ENCODE measurements around the gene EXOG. TPM values are rescaled to one million over a fixed set of nuclear protein-coding genes. Genes with fewer than 3 reads are reported as not detected.

The EXOG gene
- total RNA-seq, 2 donors from 2014 or later, result 20.9 to 21.3 TPM

GRCh38 chr3:38549486-38549885, 53.3 kb downstream of the EXOG start:
- H3K27ac Mint-ChIP-seq, result no peak overlapping the region
- no peak for ATAC-seq

DNA sequence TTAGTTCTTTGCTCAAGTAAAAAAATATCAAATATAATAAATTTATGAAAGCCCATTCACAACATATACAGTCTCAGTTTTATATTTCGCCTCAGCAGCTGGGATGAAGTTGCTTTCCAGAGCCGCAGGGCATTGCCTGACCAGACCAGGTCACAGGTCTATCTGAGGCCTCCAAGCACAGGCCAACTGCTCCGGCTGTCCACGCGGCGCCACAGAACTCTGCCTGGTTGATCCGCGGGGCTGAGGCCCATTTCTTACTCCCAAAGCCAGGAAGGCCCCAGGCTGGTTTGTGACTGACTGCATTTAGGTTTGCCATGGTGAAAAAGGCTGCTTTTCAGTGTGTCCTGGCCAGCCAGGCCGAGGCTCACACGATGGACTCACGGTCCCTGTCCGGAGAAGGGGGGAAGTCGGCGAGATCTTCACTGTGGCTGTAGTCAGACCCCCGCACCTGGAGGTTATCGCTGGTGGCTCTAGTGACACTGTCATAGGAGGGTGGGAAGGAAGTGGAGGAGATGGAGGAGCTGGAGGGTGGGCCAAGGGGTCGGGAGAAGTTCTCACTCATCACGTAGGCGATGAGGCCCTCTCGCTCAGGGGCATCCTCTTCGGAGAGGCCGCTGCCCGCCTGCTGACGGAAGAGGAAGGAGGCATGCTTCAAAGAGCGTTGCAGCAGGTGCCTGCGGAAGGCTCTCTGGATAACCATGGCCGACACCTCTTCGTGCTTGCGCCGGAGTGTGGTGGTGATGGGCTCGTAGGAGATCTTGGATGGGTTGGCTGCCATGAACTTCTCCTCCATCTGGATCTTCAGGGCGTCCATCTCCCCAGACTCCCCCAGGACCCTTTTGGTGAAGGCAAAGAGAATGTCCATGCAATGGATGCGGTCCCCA, 54.1 kb downstream of the EXOG start:
- no peak for ATAC-seq
- no peaks in the 10 kb centered on the region for H3K27me3 Mint-ChIP-seq
- no peak overlapping the region for H3K27ac Mint-ChIP-seq
- H3K9me3 ChIP-seq (ENCODE audit: control insufficient read depth, low read length, poor library complexity, severe bottlenecking), result no peaks in the 10 kb centered on the region
- H3K4me1 Mint-ChIP-seq, result no peaks in the 10 kb centered on the region
- H3K36me3 Mint-ChIP-seq (ENCODE audit: low read depth), result no peaks in the 10 kb centered on the region
- no peak for DNase-seq
- H3K4me3 Mint-ChIP-seq, result no peak overlapping the region

More at GRCh38 chr3:38549486-38549885, 53.3 kb downstream of the EXOG start:
- Mint-ChIP-seq H3K36me3 (ENCODE audit: low read depth) (no peaks in the 10 kb centered on the region), H3K27me3 (no peaks in the 10 kb centered on the region), H3K4me1 (no peaks in the 10 kb centered on the region), H3K4me3 (no peak overlapping the region)
- H3K9me3 ChIP-seq (ENCODE audit: control insufficient read depth, low read length, poor library complexity, severe bottlenecking), result no peaks in the 10 kb centered on the region
- no peak for DNase-seq

DNA sequence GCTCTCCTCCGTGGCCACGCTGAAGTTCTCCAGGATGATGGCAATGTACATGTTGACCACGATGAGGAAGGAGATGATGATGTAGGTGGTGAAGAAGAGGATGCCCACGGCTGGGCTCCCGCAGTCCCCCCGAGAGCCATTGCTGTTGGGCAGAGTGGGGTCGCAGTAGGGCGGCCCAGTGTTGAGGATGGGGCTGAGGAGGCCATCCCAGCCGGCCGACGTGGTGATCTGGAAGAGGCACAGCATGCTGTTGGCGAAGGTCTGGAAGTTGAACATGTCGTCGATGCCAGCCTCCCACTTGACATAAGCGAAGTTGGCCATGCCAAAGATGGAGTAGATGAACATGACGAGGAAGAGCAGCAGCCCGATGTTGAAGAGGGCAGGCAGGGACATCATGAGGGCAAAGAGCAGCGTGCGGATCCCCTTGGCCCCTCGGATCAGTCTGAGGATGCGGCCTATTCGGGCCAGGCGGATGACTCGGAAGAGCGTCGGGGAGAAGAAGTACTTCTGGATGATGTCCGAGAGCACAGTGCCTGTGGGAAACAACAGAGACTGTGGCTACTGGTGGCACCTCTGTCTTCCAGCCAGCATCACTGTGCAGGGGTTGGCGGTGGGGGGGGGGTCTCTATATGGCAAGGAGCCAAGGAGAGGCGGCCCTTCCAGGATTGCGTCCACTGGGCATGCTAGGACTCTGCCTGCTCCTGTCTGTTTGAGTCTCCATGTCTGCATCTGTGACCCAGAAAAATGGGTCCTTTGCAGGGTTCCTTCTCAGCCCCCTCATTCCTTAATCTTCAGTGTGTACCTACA, 55.1 kb downstream of the EXOG start:
- DNase-seq, result no peak
- no peaks in the 10 kb centered on the region for H3K4me1 Mint-ChIP-seq

DNA sequence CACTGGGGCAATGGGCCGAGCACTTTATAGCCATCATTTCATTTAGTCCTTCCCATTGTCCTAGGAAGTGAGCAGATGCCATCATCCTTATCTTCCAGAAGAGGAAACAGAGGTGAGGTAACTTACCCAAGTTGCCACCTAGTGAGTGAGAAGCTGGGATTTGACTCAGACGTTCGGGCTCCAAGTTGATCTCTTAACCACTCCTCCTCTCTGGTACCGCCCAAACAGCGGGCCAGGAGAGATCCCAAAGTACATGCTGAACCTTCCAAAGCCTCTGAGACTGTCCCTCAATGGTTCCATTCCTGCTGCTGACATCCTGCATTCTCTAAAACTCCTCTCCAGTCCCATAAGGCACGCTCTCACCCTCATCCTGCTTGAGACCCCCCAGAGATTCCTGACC, 56.2 kb downstream of the EXOG start:
- ATAC-seq (no peak), DNase-seq (no peak)
- Mint-ChIP-seq H3K4me3 (no peak overlapping the region), H3K36me3 (ENCODE audit: low read depth) (peaks cover 4% of the 10 kb centered on the region), H3K27me3 (peaks cover 13% of the 10 kb centered on the region), H3K4me1 (no peaks in the 10 kb centered on the region), H3K27ac (no peak overlapping the region)
- no peaks in the 10 kb centered on the region for H3K9me3 ChIP-seq (ENCODE audit: control insufficient read depth, low read length, poor library complexity, severe bottlenecking)

More for the DNA sequence above, 55.1 kb downstream of the EXOG start:
- Mint-ChIP-seq H3K36me3 (ENCODE audit: low read depth) (peaks cover 4% of the 10 kb centered on the region), H3K27me3 (peaks cover 7% of the 10 kb centered on the region), H3K4me3 (no peak overlapping the region), H3K27ac (no peak overlapping the region)
- ATAC-seq, result no peak
- no peaks in the 10 kb centered on the region for H3K9me3 ChIP-seq (ENCODE audit: control insufficient read depth, low read length, poor library complexity, severe bottlenecking)

DNA sequence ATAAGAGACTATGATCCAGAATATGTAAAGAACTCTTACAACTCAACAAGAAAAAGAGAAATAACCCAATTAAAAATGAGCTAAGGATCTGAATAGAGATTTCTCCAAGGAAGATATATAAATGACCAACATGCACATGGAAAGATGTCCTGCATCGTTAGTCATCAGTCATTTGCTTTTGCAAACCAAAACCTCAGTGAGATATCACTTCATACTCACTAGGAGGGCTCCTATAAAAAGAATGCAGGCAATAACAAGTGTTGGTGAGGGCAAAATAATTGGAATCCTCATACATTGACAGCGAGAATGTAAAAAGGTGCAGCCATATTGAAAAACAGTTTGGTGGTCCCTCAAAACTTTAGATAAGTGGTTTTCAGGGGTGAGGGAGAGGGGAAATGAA, 56.9 kb downstream of the EXOG start:
- Mint-ChIP-seq H3K4me3 (no peak overlapping the region), H3K27me3 (peaks cover 13% of the 10 kb centered on the region), H3K36me3 (ENCODE audit: low read depth) (peaks cover 4% of the 10 kb centered on the region), H3K4me1 (no peaks in the 10 kb centered on the region), H3K27ac (no peak overlapping the region)
- DNase-seq (no peak), ATAC-seq (no peak)
- H3K9me3 ChIP-seq (ENCODE audit: control insufficient read depth, low read length, poor library complexity, severe bottlenecking), result no peaks in the 10 kb centered on the region

- H3K27me3 Mint-ChIP-seq, result peaks cover 13% of the 10 kb centered on the region
- H3K9me3 ChIP-seq (ENCODE audit: control insufficient read depth, low read length, poor library complexity, severe bottlenecking), result no peaks in the 10 kb centered on the region
- H3K27ac Mint-ChIP-seq, result no peak overlapping the region
- H3K4me1 Mint-ChIP-seq, result no peaks in the 10 kb centered on the region
- DNase-seq (no peak), ATAC-seq (no peak)
- H3K4me3 Mint-ChIP-seq, result no peak overlapping the region
- H3K36me3 Mint-ChIP-seq (ENCODE audit: low read depth), result peaks cover 4% of the 10 kb centered on the region
These were observed 58.1 kb downstream of the EXOG start for GRCh38 chr3:38554127-38554827.

GRCh38 chr3:38555149-38555840, 59.2 kb downstream of the EXOG start:
- no peak for DNase-seq
- H3K36me3 Mint-ChIP-seq (ENCODE audit: low read depth), result peaks cover 4% of the 10 kb centered on the region
- H3K4me3 Mint-ChIP-seq, result no peak overlapping the region
- H3K9me3 ChIP-seq (ENCODE audit: control insufficient read depth, low read length, poor library complexity, severe bottlenecking), result no peaks in the 10 kb centered on the region
- no peaks in the 10 kb centered on the region for H3K4me1 Mint-ChIP-seq
- H3K27me3 Mint-ChIP-seq, result peaks cover 13% of the 10 kb centered on the region
- H3K27ac Mint-ChIP-seq, result no peak overlapping the region
- no peak for ATAC-seq

GRCh38 chr3:38555926-38556325, 59.8 kb downstream of the EXOG start:
- Mint-ChIP-seq H3K36me3 (ENCODE audit: low read depth) (peaks cover 4% of the 10 kb centered on the region), H3K4me1 (no peaks in the 10 kb centered on the region), H3K27ac (no peak overlapping the region), H3K4me3 (no peak overlapping the region), H3K27me3 (peaks cover 13% of the 10 kb centered on the region)
- DNase-seq (no peak), ATAC-seq (no peak)
- H3K9me3 ChIP-seq (ENCODE audit: control insufficient read depth, low read length, poor library complexity, severe bottlenecking), result no peaks in the 10 kb centered on the region

DNA sequence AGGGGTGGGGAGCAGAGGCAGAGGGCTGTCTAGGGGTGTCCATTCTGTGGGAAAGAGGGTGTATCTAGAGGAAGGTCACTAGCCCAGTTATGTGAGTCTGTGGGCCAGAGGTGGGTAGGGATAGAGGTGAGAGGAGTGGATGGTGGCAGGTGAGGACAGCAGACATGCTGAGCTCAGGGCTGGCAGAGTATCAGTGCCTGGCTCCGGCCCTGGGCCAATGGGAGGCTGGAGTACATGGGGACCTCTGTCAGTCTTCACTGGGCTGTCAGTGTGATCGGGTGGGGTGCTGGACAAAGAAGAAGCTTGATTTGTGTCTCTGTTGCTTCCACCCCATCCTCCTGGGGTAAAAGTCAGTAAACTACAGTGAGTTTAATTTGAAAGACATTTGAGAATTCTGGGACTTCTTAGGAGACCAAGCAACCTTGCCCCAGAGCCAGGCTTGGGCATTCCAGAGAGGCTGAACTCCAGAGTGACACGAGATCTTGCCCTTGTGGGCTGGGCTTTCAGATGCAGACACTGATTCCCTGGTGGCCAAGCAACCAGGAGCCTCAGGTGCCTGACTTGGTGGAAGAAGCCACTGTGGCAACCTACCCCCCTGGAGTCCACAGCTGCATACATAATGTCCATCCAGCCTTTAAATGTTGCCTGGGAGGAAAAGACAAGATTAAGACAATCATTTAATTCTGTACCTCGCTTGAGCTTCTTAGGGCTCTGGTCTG, 60.7 kb downstream of the EXOG start:
- no peak for ATAC-seq
- H3K4me3 Mint-ChIP-seq, result no peak overlapping the region

DNA sequence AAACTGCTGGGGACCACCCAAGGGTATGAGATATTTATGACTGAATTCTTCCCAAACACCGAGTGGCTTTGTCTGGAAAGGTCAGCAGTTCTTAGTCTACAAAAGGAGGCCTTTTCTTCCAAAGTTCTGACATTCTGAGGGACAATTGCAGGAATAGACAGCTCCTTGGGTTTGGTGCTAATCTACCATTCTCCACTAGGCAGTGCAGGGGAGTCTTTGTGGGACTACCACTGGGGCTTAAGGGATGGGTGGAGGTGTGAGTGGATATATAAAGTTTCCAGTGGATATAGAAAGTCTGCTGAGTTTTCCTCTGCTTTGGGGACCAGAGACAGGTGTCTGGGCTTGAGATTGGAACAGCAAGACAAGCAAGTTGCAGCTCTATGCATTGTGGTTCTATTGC, 62.7 kb downstream of the EXOG start:
- DNase-seq, result no peak
- Mint-ChIP-seq H3K27me3 (peaks cover 20% of the 10 kb centered on the region), H3K27ac (no peak overlapping the region), H3K4me1 (no peaks in the 10 kb centered on the region), H3K4me3 (no peak overlapping the region), H3K36me3 (ENCODE audit: low read depth) (peaks cover 6% of the 10 kb centered on the region)
- H3K9me3 ChIP-seq (ENCODE audit: control insufficient read depth, low read length, poor library complexity, severe bottlenecking), result no peaks in the 10 kb centered on the region
- no peak for ATAC-seq

More for the DNA sequence above, 60.7 kb downstream of the EXOG start:
- Mint-ChIP-seq H3K36me3 (ENCODE audit: low read depth) (peaks cover 4% of the 10 kb centered on the region), H3K27me3 (peaks cover 16% of the 10 kb centered on the region), H3K27ac (no peak overlapping the region), H3K4me1 (no peaks in the 10 kb centered on the region)
- H3K9me3 ChIP-seq (ENCODE audit: control insufficient read depth, low read length, poor library complexity, severe bottlenecking), result no peaks in the 10 kb centered on the region
- DNase-seq, result no peak

DNA sequence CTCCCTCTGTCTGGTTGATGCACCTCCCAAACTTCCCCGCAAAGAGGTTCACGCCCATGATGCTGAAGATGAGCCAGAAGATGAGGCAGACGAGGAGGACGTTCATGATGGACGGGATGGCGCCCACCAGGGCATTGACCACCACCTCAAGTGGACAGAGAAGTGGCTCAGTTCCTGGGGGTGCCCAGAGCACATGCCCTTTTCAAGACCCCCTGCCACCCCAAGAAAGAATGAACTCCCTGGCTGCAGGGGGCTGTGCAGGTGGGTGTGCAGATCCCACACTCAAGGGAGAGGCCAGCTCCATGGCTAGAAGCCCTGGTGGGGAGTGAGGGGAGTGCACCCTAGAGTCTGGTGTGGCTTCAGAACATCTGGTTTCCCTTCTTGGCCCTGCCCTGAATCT, 64.1 kb downstream of the EXOG start:
- H3K36me3 Mint-ChIP-seq (ENCODE audit: low read depth), result peaks cover 6% of the 10 kb centered on the region
- peaks cover 21% of the 10 kb centered on the region for H3K27me3 Mint-ChIP-seq
- DNase-seq (no peak), ATAC-seq (no peak)
- H3K4me1 Mint-ChIP-seq, result no peaks in the 10 kb centered on the region
- H3K27ac Mint-ChIP-seq, result no peak overlapping the region
- no peak overlapping the region for H3K4me3 Mint-ChIP-seq
- H3K9me3 ChIP-seq (ENCODE audit: control insufficient read depth, low read length, poor library complexity, severe bottlenecking), result no peaks in the 10 kb centered on the region

- no peak for DNase-seq
- H3K27me3 Mint-ChIP-seq, result peaks cover 18% of the 10 kb centered on the region
- H3K4me1 Mint-ChIP-seq, result no peaks in the 10 kb centered on the region
These were observed 65.0 kb downstream of the EXOG start for GRCh38 chr3:38560996-38561717.

More at GRCh38 chr3:38560996-38561717, 65.0 kb downstream of the EXOG start:
- Mint-ChIP-seq H3K4me3 (no peak overlapping the region), H3K36me3 (ENCODE audit: low read depth) (peaks cover 2% of the 10 kb centered on the region), H3K27ac (no peak overlapping the region)
- H3K9me3 ChIP-seq (ENCODE audit: control insufficient read depth, low read length, poor library complexity, severe bottlenecking), result no peaks in the 10 kb centered on the region
- ATAC-seq, result no peak

Data from T-helper 17 cell (primary cell).